Measurements from ENCODE around the gene MLLT1.

Gene MLLT1

GRCh38 chr19:6235031-6235951 lies 44.5 kb downstream of the MLLT1 start:
- no peak for DNase-seq (ENCODE audit: low read depth)

GRCh38 chr19:6234527-6234926 lies 45.2 kb downstream of the MLLT1 start:
- no peak for DNase-seq (ENCODE audit: low read depth)

- DNase-seq (ENCODE audit: low read depth), result no peak
Measured at GRCh38 chr19:6233827-6234511, 45.8 kb downstream of the MLLT1 start.

- no peak for DNase-seq (ENCODE audit: low read depth)
Measured at GRCh38 chr19:6233056-6233826, 46.5 kb downstream of the MLLT1 start.

GRCh38 chr19:6232601-6233055 lies 47.1 kb downstream of the MLLT1 start:
- no peak for DNase-seq (ENCODE audit: low read depth)

GRCh38 chr19:6230991-6231448 lies 48.8 kb downstream of the MLLT1 start:
- DNase-seq (ENCODE audit: low read depth), result no peak

- no peak for DNase-seq (ENCODE audit: low read depth)
Measured at GRCh38 chr19:6229951-6230712, 49.6 kb downstream of the MLLT1 start.

- no peak for DNase-seq (ENCODE audit: low read depth)
Measured at GRCh38 chr19:6229216-6229913, 50.4 kb downstream of the MLLT1 start.

- no peak for DNase-seq (ENCODE audit: low read depth)
Measured at GRCh38 chr19:6228551-6229215, 51.1 kb downstream of the MLLT1 start.

GRCh38 chr19:6227936-6228325 lies 51.8 kb downstream of the MLLT1 start:
- no peak for DNase-seq (ENCODE audit: low read depth)

- DNase-seq (ENCODE audit: low read depth), result no peak
Measured at GRCh38 chr19:6227156-6227935, 52.4 kb downstream of the MLLT1 start.

- DNase-seq (ENCODE audit: low read depth), result no peak
Measured at GRCh38 chr19:6226444-6227155, 53.2 kb downstream of the MLLT1 start.

- DNase-seq (ENCODE audit: low read depth), result no peak
Measured at GRCh38 chr19:6226012-6226411, 53.8 kb downstream of the MLLT1 start.

- no peak for DNase-seq (ENCODE audit: low read depth)
Measured at GRCh38 chr19:6225232-6225865, 54.4 kb downstream of the MLLT1 start.

GRCh38 chr19:6224308-6224675 lies 55.5 kb downstream of the MLLT1 start:
- DNase-seq (ENCODE audit: low read depth), result no peak

GRCh38 chr19:6223461-6224307 lies 56.1 kb downstream of the MLLT1 start:
- DNase-seq (ENCODE audit: low read depth), result no peak

GRCh38 chr19:6222884-6223283 lies 56.9 kb downstream of the MLLT1 start:
- no peak for DNase-seq (ENCODE audit: low read depth)
